Activated gamma-delta T cell treated with anti-CD3 and anti-CD28 coated beads, Interleukin-2, amount 50 U/mL, for 16 hours (primary cell): ENCODE data around the gene LHX3.

Experiments used
- DNase-seq: peaks from one replicate; pipeline ENCODE4 v3.0.0-alpha.2; 2020; ENCODE audit warnings: low read depth

Gene LHX3

DNA sequence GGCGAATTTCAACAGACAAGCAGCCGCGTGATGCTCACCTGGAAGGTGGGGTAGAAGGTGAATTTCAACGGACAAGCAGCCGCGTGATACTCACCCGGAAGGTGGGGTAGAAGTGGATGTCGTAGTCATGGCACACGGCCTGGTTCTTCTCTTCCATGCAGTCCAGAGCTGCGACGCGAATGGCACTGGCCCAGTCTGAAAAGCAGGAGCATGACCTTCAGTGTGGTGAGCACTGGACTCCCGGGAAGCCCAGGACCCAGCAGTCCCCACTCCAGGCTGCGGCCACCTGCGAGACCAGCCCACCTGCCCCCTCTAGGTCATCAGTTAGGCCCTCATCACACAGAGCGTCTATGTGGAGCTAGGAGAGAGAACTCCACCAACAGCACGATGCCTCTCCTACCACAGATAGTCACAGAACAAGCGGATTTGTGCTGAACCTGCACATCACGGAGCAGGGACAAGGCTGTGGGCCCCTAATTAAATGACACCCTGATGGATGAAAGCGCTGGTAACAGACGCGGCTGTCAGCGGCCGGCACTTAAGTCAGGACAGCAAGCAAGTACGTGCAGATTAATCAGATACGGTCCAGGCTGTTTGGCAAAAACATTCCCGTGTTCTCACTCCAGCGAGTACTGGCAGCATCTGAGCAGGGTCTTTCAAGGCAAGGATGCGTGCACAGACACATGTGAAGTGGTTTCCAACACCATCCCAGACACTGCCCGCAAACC lies 21.9 kb upstream of the LHX3 start:
- DNase-seq: no peak

DNA sequence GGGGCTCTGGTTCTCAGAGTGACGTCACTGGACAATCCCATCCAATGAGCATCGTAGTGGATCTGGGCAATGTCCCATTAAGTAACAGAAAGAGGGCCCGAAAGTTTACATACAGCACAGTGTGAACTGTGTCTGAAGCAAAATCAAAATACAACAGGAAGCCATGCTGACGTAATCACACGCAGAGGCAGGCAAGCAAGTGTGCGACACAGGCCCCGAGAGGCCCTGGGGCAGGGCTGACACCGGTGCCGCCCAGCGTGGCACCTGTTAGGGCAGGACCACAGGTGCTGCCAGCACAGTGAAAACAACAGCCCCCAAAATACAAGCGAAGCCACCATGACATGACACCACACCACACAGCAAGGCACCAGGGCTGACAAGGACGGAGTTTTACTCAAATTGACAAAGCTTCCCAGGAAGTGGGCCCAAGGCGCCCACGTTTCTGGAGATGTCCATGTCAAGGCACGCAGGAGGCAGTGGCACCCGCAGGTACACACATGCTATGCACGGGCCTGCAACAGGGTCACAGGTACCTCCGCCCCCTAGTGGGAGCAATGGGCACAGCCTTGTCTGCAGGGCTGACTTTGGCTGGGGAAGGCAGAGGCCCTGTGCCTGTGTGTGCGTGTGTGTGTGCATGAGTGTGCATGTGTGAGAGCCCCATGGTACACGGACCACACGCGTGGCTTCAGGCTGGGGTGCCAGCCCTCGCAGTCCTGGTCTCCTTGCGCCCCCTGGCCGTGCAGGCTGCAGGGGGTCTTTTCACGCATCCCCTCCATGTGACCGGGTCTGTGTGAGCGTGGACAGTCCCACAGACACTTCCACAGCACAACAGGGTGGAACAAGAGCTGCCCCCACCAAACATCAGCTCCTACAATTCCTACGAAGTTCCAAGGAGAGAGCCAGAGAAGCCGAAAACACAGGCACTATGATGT lies 21.1 kb upstream of the LHX3 start:
- DNase-seq: peak; percentile 40

GRCh38 chr9:136225366-136225747 lies 20.4 kb upstream of the LHX3 start:
- no peak for DNase-seq

- no peak for DNase-seq
These were observed 19.1 kb upstream of the LHX3 start for GRCh38 chr9:136223871-136224640.

DNA sequence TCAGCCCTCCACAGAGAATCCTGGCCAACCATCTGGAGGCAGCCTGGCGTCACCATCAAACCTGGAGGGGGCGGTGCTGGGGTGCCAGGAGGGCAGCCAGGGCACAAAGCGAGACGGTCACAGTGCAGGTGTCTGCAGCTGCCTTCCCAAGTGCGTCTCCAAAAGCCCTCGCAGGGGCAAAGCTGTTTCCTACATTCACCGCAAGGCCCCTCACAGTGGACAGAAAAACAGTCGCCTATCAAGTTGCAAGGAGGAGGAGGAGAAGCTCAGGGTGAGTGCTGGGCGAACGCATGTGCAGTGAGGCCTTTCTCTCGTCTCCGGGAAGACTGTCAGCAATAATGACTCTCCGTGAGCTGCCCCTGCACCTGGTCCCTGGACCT lies 18.0 kb upstream of the LHX3 start:
- no peak for DNase-seq

GRCh38 chr9:136222166-136222905 lies 17.4 kb upstream of the LHX3 start:
- no peak for DNase-seq

- DNase-seq: no peak
These were observed 15.2 kb upstream of the LHX3 start for GRCh38 chr9:136220017-136220729.

- DNase-seq: no peak
These were observed 14.3 kb upstream of the LHX3 start for GRCh38 chr9:136219276-136219675.

DNA sequence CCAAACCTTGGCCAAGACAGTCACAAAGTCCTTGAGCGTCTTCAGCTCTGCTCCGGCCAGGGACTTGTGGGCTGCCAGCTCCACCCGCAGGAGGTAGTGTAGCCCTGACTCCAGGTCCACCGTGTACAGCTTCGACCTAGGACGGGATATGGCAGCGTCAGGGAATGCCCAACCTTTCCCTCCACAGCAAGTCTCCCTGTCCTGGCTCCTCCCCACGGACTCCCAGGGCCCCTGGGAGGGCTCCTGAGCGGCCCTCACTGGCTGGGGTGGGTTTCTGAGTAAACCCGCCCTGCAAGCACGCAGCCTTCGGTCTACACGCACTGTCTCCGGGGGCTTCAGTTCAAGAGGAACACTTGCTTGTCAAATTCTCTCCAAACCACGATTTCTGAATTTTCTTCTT lies 13.7 kb upstream of the LHX3 start:
- DNase-seq: no peak

GRCh38 chr9:136218271-136218670 lies 13.3 kb upstream of the LHX3 start:
- no peak for DNase-seq

DNA sequence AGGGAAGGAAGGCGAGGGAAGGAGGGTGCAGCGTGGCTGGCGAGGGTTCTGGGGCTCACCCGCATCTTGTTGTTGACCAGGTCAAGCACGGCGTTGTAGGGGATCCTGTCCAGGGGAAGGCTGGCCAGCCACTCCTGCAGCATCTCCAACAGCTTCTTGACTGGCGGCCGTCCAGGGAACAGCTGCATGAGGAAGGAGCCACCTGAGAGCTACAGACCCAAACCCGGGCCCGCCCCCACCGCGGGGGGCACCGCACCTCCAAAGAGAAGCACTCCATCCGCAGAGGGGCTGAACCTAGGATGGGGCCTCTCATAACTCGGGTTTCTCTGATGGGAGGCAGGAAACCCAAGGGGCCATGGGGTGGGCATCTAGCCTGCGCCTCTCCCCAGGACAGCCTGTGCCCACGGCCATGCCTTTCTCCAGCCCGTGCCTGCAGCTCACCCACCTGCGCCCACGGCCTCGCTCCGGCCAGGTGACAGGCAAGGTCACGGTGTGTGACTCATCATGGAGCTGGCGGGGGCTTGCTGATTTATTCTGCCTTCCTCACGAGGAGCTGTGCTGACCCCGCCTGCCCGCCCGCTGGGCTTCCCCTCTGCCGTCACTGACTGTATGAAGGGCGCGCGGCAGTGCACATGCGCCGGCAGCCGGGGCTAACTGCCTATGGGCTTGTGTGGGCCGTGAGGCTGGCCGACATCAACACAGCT lies 11.8 kb upstream of the LHX3 start:
- no peak for DNase-seq

- no peak for DNase-seq
These were observed 8.8 kb upstream of the LHX3 start for GRCh38 chr9:136213733-136214132.

DNA sequence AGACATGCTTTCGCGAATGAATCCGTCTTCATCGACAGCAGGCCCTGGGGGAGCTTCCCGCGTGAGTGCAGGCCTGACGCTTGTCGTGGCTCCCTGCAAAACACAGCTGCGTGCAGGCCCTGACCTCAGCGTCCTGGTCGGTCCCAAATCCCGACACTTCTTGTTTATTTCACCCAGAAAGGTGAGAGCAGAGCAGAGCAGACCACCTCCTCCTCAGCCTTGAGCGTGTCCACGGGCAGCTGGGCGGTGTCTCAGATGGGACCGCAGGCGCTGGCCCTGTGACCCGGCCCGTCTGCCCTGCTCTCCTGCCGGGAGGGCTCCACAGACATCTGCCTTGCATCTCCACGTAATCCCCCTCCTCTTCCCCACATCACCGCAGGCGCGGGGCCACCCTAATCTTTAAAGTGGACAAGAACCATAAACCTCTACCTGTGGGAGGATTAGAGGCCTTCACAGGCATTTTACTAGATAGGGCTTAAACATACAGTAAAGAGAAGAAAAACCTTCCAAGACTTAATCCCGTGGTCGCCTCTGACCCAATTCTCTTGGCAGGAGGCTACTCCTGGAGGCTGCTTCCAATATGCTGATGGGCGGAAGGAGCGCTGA lies 7.5 kb upstream of the LHX3 start:
- no peak for DNase-seq

- no peak for DNase-seq
These were observed 6.8 kb upstream of the LHX3 start for GRCh38 chr9:136211441-136212344.

GRCh38 chr9:136211006-136211405 lies 6.1 kb upstream of the LHX3 start:
- no peak for DNase-seq

DNA sequence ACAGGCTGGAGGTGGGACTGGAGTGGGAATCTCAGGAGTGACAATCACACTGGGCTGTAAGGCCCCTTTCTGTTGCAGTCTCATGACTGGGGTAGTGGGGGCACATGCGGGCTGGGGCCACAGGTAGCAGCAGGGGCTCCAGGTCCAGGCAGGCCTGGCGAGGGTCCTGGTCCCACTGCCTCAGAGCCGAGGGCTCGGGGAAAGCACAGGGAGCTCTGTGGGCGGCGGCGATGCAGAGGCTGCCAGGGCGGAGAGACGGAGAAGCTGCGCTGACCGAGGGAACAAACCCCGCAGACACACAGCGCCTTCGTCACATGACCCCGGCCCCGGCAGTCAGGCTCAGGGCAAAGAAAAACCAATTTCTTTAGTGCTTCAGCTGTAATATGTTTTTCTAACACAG lies 5.3 kb upstream of the LHX3 start:
- no peak for DNase-seq

GRCh38 chr9:136209786-136210185 lies 4.9 kb upstream of the LHX3 start:
- no peak for DNase-seq

GRCh38 chr9:136209232-136209631 lies 4.3 kb upstream of the LHX3 start:
- DNase-seq: no peak

GRCh38 chr9:136208675-136209074 lies 3.7 kb upstream of the LHX3 start:
- DNase-seq: no peak
